Hematopoietic multipotent progenitor cell treated with erythropoietin and hydrocortisone succinate and interleukin-3 and kit ligand, for 6 days (in vitro differentiated cells): Measurements from ENCODE around the gene TTBK2.
A peak's percentile ranks its signal among the peaks of the same experiment; 100 is the strongest.

ENCODE experiments used
- DNase-seq: peaks from one replicate; pipeline ENCODE4 v3.0.0-alpha.2; 2015

TTBK2 gene

DNA sequence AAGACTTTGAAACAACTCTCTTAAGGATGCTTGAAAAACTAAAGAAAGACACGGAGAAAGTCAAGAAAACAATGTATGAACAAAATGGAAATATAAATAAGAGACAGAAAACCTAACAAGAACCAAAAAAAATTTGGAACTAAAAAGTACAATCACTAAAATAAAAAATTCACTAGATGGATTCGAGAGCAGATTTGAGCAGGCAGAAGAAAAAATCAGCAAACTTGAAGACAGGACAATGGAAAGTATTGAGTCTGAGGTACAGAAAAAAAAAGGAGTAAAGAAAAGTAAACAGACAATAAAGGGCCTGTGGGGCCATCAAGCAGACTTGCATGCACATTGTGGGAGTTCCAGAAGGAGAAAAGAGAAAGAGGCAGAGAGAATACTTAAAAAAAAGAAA, 170.3 kb downstream of the TTBK2 start:
- no peak for DNase-seq

GRCh38 chr15:42749266-42749665, 171.3 kb downstream of the TTBK2 start:
- no peak for DNase-seq

DNA sequence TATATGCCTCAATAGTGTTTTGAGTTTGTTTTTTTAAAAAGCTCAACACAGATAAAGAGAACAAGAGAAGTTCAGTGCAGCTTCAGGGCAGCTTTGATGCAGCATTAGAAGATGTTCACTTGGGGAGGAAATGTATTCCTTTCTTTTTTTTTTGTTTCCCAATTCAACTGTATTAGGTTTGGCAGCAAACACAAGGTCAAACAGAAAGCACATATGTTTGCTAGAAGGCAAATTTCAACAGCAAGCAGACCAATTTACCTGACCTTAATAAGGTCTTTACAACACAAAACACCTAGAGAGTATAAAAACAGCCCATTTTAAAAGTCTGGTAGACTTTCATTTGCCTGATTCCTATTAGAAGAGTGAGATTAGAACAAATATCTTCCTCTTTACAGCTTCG, 176.4 kb downstream of the TTBK2 start:
- no peak for DNase-seq

DNA sequence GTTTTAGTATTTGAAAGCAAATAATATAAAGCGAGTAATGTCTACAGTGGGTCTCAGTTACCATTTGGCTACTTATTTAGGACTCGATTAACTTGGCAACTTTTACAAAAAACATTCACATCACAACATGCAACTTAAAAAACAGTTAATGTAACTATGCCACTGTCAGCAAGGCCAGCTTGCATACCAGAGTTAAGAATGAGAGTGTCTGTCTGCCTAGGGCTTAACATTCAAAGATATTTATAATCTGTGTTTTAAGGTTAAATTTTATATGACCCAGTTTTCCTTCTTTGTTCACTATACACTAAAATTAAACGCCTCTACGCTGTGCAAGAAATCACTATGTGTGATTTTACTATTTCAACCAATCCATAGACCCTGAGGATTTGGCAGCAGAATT, 178.4 kb downstream of the TTBK2 start:
- DNase-seq, result no peak

- DNase-seq, result no peak
Measured at GRCh38 chr15:42741710-42742109, 178.9 kb downstream of the TTBK2 start.

DNA sequence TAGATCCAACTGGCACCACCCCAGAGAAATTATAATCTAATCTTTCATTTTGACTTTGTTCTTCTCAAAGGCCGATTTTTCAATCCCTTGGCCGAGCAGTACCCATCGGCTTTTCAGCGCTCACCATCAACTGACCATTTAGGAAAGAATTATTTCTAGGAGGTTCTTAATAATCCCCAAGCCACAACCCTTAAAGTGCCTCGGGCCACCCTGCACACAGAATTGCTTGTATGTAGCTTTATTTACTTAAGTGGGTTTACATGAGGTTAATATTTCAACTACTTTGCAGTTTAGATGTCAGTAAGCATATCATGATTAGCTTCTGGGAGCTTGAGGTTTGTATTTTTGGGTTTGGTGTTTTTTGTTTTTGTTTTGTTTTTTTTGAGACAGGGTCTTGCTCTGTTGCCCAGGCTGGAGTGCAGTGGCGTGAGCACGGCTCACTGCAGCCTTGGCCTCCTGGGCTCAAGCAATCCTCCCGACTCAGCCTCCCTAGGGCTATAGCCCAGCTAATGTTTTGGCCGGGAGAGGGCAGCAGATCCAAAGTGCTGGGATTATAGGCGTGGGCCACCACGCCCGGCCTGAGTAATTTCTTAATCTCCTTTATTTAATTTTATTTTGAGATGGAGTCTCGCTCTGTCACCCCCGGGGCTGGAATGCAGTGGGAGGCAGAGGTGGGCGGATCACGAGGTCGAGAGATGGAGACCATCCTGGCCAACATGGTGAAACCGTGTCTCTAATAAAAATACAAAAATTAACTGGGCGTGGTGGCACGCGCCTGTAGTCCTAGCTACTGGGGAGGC, 182.8 kb downstream of the TTBK2 start:
- peak; percentile 47 for DNase-seq

GRCh38 chr15:42736793-42737528, 183.6 kb downstream of the TTBK2 start, which contains the start of gene CDAN1:
CDAN1 (minus strand) TSS chr15:42737128; CDS start chr15:42737102, 26 bp downstream.
- DNase-seq, result peak; percentile 94

GRCh38 chr15:42736178-42736792, 184.3 kb downstream of the TTBK2 start:
- DNase-seq, result peak; percentile 36

- no peak for DNase-seq
Measured at GRCh38 chr15:42735382-42736165, 185.0 kb downstream of the TTBK2 start.

DNA sequence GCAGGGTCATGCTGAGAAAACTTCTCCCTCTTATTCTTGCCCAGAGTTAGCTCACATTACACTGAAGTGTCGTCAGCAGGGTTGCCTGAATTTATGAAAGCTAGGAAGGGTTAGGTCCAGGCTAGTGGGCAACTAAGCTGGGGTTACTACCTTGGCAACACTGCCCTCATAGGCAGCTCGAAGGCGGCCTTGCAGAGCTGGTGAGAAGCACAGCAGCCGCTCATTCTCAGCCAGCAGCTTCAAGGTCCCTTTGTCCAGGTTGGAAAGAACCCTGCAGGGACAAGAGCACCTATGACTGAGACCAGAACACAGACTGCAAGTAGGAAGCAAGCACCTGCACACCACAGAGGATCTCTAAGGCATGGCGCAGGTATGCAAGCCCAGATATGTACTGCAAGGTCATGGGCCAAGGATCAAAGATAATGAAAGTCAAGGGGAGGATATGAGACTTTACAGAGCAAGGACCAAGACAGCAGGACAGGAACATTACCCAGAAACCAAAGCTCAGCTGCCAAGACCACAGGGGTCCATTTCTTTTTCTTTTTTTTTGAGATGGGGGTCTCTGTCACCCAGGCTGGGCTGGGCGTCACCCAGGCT, 186.4 kb downstream of the TTBK2 start:
- no peak for DNase-seq

- DNase-seq, result no peak
Measured at GRCh38 chr15:42733027-42733426, 187.6 kb downstream of the TTBK2 start.

GRCh38 chr15:42732095-42732827, 188.3 kb downstream of the TTBK2 start:
- DNase-seq, result no peak

GRCh38 chr15:42731461-42731860, 189.1 kb downstream of the TTBK2 start:
- DNase-seq, result no peak

- DNase-seq, result no peak
Measured at GRCh38 chr15:42730536-42730935, 190.0 kb downstream of the TTBK2 start.

- peak; percentile 15 for DNase-seq
Measured at GRCh38 chr15:42730135-42730534, 190.4 kb downstream of the TTBK2 start.

DNA sequence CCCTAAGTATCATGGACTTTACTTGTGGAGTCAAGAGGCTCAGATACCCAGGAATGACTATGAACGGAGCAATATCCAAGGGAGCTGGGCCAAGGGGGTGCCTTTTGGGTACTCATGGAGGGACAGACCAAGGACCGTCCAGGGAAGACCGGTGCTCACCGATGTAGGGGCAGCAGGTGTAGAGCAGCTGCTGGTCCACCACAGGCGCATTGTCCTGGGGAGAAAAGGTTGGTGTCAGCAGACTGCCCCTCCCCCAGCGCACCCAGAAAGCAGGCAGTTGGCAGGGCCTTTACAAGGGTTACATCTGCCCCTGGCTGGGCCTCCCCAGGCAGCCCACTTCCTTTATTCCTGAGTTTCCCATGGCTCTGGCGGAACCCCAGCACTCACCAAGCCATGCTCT, 191.2 kb downstream of the TTBK2 start:
- no peak for DNase-seq

DNA sequence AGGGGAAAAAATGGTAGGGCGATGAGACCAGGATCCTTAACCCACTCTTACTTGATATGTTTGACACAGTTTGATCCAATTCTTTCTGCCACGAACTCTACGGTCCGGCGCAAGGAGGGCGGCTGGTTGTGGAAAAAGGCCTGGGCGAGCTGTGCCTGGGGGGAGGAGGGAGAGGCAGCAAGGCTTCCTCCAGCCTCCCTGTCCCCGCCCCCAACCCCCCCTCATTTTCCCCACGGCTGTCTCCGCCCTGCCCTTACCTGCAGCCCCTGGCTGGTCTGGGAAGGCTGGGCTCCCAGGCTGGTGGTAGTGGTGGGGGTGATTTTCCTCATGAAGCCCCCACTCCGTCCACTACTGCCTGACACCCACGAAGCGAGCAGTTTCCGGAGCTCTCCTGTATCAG, 191.6 kb downstream of the TTBK2 start:
- no peak for DNase-seq

DNA sequence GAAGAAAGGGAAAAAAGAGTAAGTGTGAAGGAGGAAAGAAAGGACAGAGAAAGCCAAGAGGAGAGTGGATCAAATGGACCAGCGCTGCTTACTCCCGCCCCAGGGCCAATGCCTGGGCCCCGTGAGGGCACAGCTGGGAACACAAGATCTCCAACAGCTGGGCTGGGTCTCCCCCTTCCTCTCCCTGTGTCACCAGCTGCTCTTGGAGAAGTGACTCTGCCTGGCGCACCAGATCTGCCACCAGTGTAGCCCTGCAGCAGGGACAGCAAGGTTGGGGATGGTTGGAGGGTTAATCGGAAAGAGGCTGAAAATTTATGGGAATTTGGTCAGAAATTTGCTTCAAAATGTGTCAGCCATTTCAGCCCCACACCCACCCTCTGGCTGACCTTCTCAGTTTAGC, 192.0 kb downstream of the TTBK2 start:
- DNase-seq, result no peak

GRCh38 chr15:42727750-42728381, 192.7 kb downstream of the TTBK2 start:
- DNase-seq, result no peak

DNA sequence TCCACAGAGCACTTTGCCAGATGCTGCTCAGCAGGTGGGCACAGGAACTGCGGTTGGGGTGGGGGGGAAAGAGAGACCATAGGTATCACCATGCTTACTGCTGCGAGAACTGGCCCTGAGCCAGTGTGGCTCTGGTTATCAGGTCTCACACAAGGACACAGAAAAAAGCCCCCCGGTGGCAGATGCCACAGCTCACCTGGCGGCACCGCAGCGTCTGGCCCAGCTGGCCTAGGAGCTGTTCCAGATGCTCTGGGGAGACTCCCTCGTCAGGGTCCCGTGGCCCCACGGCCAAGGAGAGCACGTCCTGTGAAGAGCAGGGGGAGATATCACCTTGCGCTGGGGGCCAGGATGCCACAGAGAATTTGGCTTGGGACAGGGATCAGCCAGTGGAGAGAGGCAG, 194.5 kb downstream of the TTBK2 start:
- DNase-seq, result no peak

DNA sequence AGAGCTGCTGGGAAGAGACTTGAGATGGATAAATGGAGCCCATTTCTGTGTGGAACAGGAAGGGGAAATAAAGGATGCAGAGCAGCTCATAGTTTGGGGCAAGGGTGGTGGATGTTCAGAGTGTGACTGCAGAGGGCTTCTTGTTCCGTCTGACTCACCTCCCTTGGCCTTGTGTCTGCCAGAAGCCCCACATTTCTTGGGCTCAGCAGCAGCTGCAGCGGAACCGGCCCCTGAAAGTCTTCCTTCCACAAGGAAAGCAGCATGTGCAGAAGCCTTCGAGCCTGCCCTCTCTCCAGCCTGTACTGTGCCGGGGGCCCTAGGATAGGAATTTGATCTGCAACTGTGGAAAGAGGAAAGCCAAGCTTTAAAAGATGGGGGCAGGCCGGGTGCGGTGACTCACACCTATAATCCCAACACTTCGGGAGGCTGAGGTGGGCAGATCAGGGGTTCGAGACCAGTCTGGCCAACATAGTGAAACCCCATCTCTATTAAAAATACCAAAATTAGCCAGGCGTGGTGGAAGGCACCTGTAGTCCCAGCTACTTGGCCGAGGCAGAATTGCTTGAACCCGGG, 195.2 kb downstream of the TTBK2 start:
- no peak for DNase-seq
